Neural cell (in vitro differentiated cells): ENCODE results near the gene EXOC6B. TPM values are rescaled to one million over a fixed set of nuclear protein-coding genes. Genes with fewer than 3 reads are reported as not detected.

ENCODE experiments used
- H2AFZ ChIP-seq: fragments of 200-600, 300-800 bp; sonication (generic), shearing (Covaris generic); 2 replicates; pipeline ENCODE4 v1.6.0; 2014; ENCODE audit warnings: low read depth, mild to moderate bottlenecking, antibody characterized with exemption, low read length, moderate library complexity
- H3F3A ChIP-seq: fragments of 200-600 bp; shearing (Covaris generic); 2 replicates; pipeline ENCODE4 v1.6.1; 2016; ENCODE audit warnings: mild to moderate bottlenecking, moderate library complexity, mixed read lengths, antibody characterized with exemption, low read length; ENCODE audit not compliant: insufficient read depth, poor library complexity, severe bottlenecking
- H3K27ac ChIP-seq: fragments of 200-600, 300-800 bp; sonication (generic), shearing (Covaris generic); 2 replicates; pipeline ENCODE4 v1.5.1; 2014; ENCODE audit warnings: mild to moderate bottlenecking, low read length, moderate library complexity
- H3K27me3 ChIP-seq: fragments of 300-800, 200-600 bp; sonication (generic), shearing (Covaris generic); 2 replicates; pipeline ENCODE4 v1.6.0; 2014; ENCODE audit warnings: mild to moderate bottlenecking, low read depth, low read length, moderate library complexity; ENCODE audit not compliant: insufficient read depth
- H3K36me3 ChIP-seq: fragments of 300-800, 200-600 bp; sonication (generic), shearing (Covaris generic); 2 replicates; pipeline ENCODE4 v1.5.1; 2014; ENCODE audit warnings: mild to moderate bottlenecking, antibody characterized with exemption, low read length, moderate library complexity; ENCODE audit not compliant: insufficient read depth
- H3K4me2 ChIP-seq: fragments of 300-800, 200-600 bp; sonication (generic), shearing (Covaris generic); 2 replicates; pipeline ENCODE4 v1.6.0; 2014; ENCODE audit warnings: mild to moderate bottlenecking, low read length
- H3K4me3 ChIP-seq: fragments of 300-800, 200-600 bp; sonication (generic), shearing (Covaris generic); 2 replicates; pipeline ENCODE4 v1.5.1; 2014; ENCODE audit warnings: mild to moderate bottlenecking, low read length, moderate library complexity
- H3K79me2 ChIP-seq: fragments of 200-600 bp; shearing (Covaris generic); replicated peaks from 2 replicates; pipeline ENCODE4 v1.6.0; 2014; ENCODE audit warnings: mild to moderate bottlenecking, low read length, moderate library complexity; ENCODE audit not compliant: insufficient read depth
- H3K9ac ChIP-seq: fragments of 300-800, 200-600 bp; sonication (generic), shearing (Covaris generic); 2 replicates; pipeline ENCODE4 v1.6.1; 2016; ENCODE audit warnings: mild to moderate bottlenecking, low read length, mixed read lengths
- H3K9me2 ChIP-seq: fragments of 200-600 bp; shearing (Covaris generic); 2 replicates; pipeline ENCODE4 v1.6.1; 2016; ENCODE audit warnings: mild to moderate bottlenecking, low read length, mixed read lengths; ENCODE audit not compliant: insufficient read depth
- H3K9me3 ChIP-seq: fragments of 200-600, 300-800 bp; sonication (generic), shearing (Covaris generic); 2 replicates; pipeline ENCODE4 v1.6.1; 2016; ENCODE audit warnings: mild to moderate bottlenecking, mixed run types, low read length, moderate library complexity, mixed read lengths
- H4K20me1 ChIP-seq: fragments of 200-600 bp; shearing (Covaris generic); 2 replicates; pipeline ENCODE4 v1.6.1; 2016; ENCODE audit warnings: mild to moderate bottlenecking, mixed run types; ENCODE audit not compliant: insufficient read depth
- CTCF ChIP-seq: fragments of 450-650 bp; IDR thresholded peaks from 2 replicates; pipeline ENCODE4 v1.5.1; 2014; ENCODE audit warnings: antibody characterized with exemption, mild to moderate bottlenecking, moderate library complexity; ENCODE audit not compliant: poor library complexity, severe bottlenecking
- EP300 ChIP-seq: fragments of 450-650 bp; conservative IDR thresholded peaks from 2 replicates; pipeline ENCODE4 v1.6.1; 2014; ENCODE audit warnings: antibody characterized with exemption, mild to moderate bottlenecking, moderate library complexity; ENCODE audit not compliant: poor library complexity, severe bottlenecking
- EZH2 ChIP-seq: fragments of 200-600, 300-800 bp; shearing (Covaris generic), sonication (generic); IDR thresholded peaks from 2 replicates; pipeline ENCODE4 v1.6.1; 2014; ENCODE audit warnings: antibody characterized with exemption, low read length, borderline replicate concordance, mild to moderate bottlenecking; ENCODE audit not compliant: insufficient read depth, poor library complexity, severe bottlenecking
- MXI1 ChIP-seq: fragments of 450-650 bp; conservative IDR thresholded peaks from 2 replicates; pipeline ENCODE4 v1.6.1; 2014; ENCODE audit warnings: antibody characterized with exemption, mild to moderate bottlenecking; ENCODE audit not compliant: poor library complexity, severe bottlenecking
- POLR2AphosphoS5 ChIP-seq: IDR thresholded peaks from 2 replicates; pipeline ENCODE4 v1.6.1; 2012
- RAD21 ChIP-seq: fragments of 450-650 bp; conservative IDR thresholded peaks from 2 replicates; pipeline ENCODE4 v1.6.1; 2014; ENCODE audit warnings: antibody characterized with exemption, mild to moderate bottlenecking, moderate library complexity
- REST ChIP-seq: IDR thresholded peaks from 2 replicates; pipeline ENCODE4 v1.6.1; 2012; ENCODE audit warnings: borderline replicate concordance
- SMC3 ChIP-seq: fragments of 450-650 bp; conservative IDR thresholded peaks from 2 replicates; pipeline ENCODE4 v1.6.1; 2014; ENCODE audit warnings: antibody characterized with exemption, mild to moderate bottlenecking, moderate library complexity; ENCODE audit not compliant: poor library complexity
- TAF1 ChIP-seq: IDR thresholded peaks from 2 replicates; pipeline ENCODE4 v1.6.1; 2012; ENCODE audit warnings: low read depth
- polyA plus RNA-seq: library from polyadenylated mRNA; depleted of rRNA; stranded (reverse); fragments of >200 nt; gene quantifications from 2 replicates; pipeline ENCODE4 v1.2.3, GENCODE V29; 2014

The EXOC6B gene
- polyA plus RNA-seq, 1 donor from 2014 or later: 23.4 TPM

- Histone ChIP-seq H3K79me2 (peaks cover 4% of the 10 kb centered on the region), H3K27ac (no peak overlapping the region), H2AFZ (no peak overlapping the region), H3K9ac (no peak overlapping the region), H3K36me3 (no peaks in the 10 kb centered on the region), H3K4me2 (no peak overlapping the region), H3K4me3 (no peak overlapping the region), H3K27me3 (no peaks in the 10 kb centered on the region), H3K9me3 (no peaks in the 10 kb centered on the region), H3K9me2 (no peaks in the 10 kb centered on the region), H4K20me1 (no peaks in the 10 kb centered on the region), H3F3A (no peaks in the 10 kb centered on the region)
- no peak for TF ChIP-seq REST
- TF ChIP-seq RAD21: no peak
- TF ChIP-seq CTCF: no peak
- TF ChIP-seq EP300: no peak
- TF ChIP-seq EZH2: no peak
- TF ChIP-seq POLR2AphosphoS5: no peak
- TF ChIP-seq MXI1: no peak
- no peak for TF ChIP-seq TAF1
- TF ChIP-seq SMC3: no peak
Observed at GRCh38 chr2:72738096-72738495, 87.7 kb downstream of the EXOC6B start.

GRCh38 chr2:72734432-72734831 lies 91.4 kb downstream of the EXOC6B start:
- Histone ChIP-seq H4K20me1 (no peaks in the 10 kb centered on the region), H3K36me3 (no peaks in the 10 kb centered on the region)
- no peak for TF ChIP-seq POLR2AphosphoS5

GRCh38 chr2:72731116-72731515 lies 94.7 kb downstream of the EXOC6B start:
- H3K27me3 ChIP-seq: no peaks in the 10 kb centered on the region
- H3K9me2 ChIP-seq: no peaks in the 10 kb centered on the region
- no peaks in the 10 kb centered on the region for H3F3A ChIP-seq
- no peak overlapping the region for H3K4me3 ChIP-seq
- H3K9me3 ChIP-seq: no peaks in the 10 kb centered on the region
- no peak for TF ChIP-seq POLR2AphosphoS5
- no peak for TF ChIP-seq TAF1
- TF ChIP-seq MXI1: no peak
- TF ChIP-seq REST: peak; percentile 29
- no peak overlapping the region for H3K4me2 ChIP-seq
- no peaks in the 10 kb centered on the region for H3K79me2 ChIP-seq
- H3K27ac ChIP-seq: no peak overlapping the region
- H3K36me3 ChIP-seq: no peaks in the 10 kb centered on the region
- H2AFZ ChIP-seq: no peak overlapping the region
- no peak overlapping the region for H3K9ac ChIP-seq
- H4K20me1 ChIP-seq: no peaks in the 10 kb centered on the region

More at GRCh38 chr2:72734432-72734831, 91.4 kb downstream of the EXOC6B start:
- Histone ChIP-seq H3F3A (no peaks in the 10 kb centered on the region), H3K27ac (no peak overlapping the region), H3K27me3 (no peaks in the 10 kb centered on the region), H3K79me2 (no peaks in the 10 kb centered on the region), H3K9ac (no peak overlapping the region), H3K9me2 (no peaks in the 10 kb centered on the region), H3K4me3 (no peak overlapping the region), H3K4me2 (no peak overlapping the region), H3K9me3 (no peaks in the 10 kb centered on the region), H2AFZ (no peak overlapping the region)
